MV-4-11 (cell line): ENCODE results near the gene MICAL2.

Experiments
- DNase-seq: peaks from one replicate; lab custom pipeline; 2025; lab: John Stamatoyannopoulos, UW

The MICAL2 gene

GRCh38 chr11:12273618-12273995 is 163.2 kb downstream of the MICAL2 start:
- no peak for DNase-seq

- no peak for DNase-seq
Measured at GRCh38 chr11:12274056-12274455, 163.7 kb downstream of the MICAL2 start.

- DNase-seq: no peak
Measured at GRCh38 chr11:12274558-12275197, 164.3 kb downstream of the MICAL2 start.

- no peak for DNase-seq
Measured at GRCh38 chr11:12275818-12276217, 165.4 kb downstream of the MICAL2 start.

- DNase-seq: no peak
Measured at GRCh38 chr11:12276356-12276755, 166.0 kb downstream of the MICAL2 start.

GRCh38 chr11:12276831-12277475 is 166.6 kb downstream of the MICAL2 start:
- DNase-seq: no peak

- no peak for DNase-seq
Measured at GRCh38 chr11:12278766-12279671, 168.6 kb downstream of the MICAL2 start.

GRCh38 chr11:12279672-12280108 is 169.3 kb downstream of the MICAL2 start:
- no peak for DNase-seq

GRCh38 chr11:12280199-12280837 is 169.9 kb downstream of the MICAL2 start:
- no peak for DNase-seq

GRCh38 chr11:12280838-12281565 is 170.6 kb downstream of the MICAL2 start:
- no peak for DNase-seq

GRCh38 chr11:12281571-12282478 is 171.4 kb downstream of the MICAL2 start:
- DNase-seq: peak; percentile 50

GRCh38 chr11:12282676-12283075 is 172.3 kb downstream of the MICAL2 start:
- no peak for DNase-seq

- peak; percentile 15 for DNase-seq
Measured at GRCh38 chr11:12284316-12285050, 174.1 kb downstream of the MICAL2 start.

- DNase-seq: peak; percentile 69
Measured at GRCh38 chr11:12285106-12285505, 174.7 kb downstream of the MICAL2 start.

- DNase-seq: no peak
Measured at GRCh38 chr11:12285811-12286222, 175.4 kb downstream of the MICAL2 start.

GRCh38 chr11:12286606-12287005 is 176.2 kb downstream of the MICAL2 start:
- DNase-seq: no peak

- DNase-seq: no peak
Measured at GRCh38 chr11:12287009-12287373, 176.6 kb downstream of the MICAL2 start.

GRCh38 chr11:12287374-12288211 is 177.2 kb downstream of the MICAL2 start:
- DNase-seq: no peak
